GM11168 (cell line): ENCODE data around the gene STRA8.
"Not testable (repeated sequence)": the region's sequence is repeated elsewhere in the genome, so short reads cannot be mapped to it uniquely, and the experiment has no call there.

Source experiments
- in situ Hi-C: fragments of 300-500 bp; cut with MboI; formaldehyde crosslinking; loops from one replicate; pipeline ENCODE4 v1.12.0; 2022; ENCODE audit warnings: low sequenced_read_pairs; ENCODE audit not compliant: unreplicated experiment

Gene STRA8

DNA sequence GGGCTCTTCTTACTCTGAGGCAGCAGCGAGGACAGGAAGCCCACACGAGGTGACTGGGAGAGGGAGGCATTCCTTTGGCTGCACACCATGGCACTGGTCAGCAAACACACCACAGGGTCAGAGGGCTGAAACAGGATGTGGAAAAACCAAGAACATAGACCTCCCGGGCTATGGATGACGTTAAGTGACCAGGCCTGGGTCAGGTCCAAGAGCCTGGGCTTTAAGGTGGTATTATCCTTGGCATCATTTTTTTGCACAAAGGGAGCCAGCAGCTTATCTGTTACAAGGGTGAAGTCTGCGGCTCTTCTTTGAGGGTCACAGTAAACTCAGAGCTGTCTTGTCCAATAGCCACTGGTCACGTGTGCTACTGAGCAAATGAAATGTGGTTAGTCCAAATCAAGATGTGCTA, 29.3 kb upstream of the STRA8 start:
- in situ Hi-C loops: no loop called here

DNA sequence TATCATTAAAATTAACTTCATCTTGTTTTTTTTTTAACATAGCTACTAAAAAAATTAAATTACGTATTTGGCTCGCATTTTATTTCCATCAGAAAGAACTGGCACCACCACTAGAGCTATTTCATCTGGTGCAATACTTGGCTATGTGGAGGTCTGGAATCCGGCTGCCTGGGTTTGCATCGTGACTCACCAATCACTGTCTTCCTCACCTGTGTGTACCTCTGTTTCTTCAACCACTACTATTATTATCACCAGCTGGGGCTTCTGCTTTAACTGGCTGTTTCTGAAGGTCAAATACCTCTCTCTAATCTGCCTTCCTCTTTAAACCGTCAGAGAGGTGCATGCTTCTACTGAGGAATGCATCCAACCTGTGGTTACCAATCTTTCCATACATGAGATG, 28.8 kb upstream of the STRA8 start:
- in situ Hi-C loops: no loop called here

- in situ Hi-C loops: no loop called here
Observed at GRCh38 chr7:135205850-135206249, 27.8 kb upstream of the STRA8 start.

- in situ Hi-C loops: no loop called here
Observed at GRCh38 chr7:135206941-135207391, 26.7 kb upstream of the STRA8 start.

- in situ Hi-C loops: no loop called here
Observed at GRCh38 chr7:135207406-135208101, 26.1 kb upstream of the STRA8 start.

- in situ Hi-C loops: no loop called here
Observed at GRCh38 chr7:135208102-135208793, 25.4 kb upstream of the STRA8 start.

DNA sequence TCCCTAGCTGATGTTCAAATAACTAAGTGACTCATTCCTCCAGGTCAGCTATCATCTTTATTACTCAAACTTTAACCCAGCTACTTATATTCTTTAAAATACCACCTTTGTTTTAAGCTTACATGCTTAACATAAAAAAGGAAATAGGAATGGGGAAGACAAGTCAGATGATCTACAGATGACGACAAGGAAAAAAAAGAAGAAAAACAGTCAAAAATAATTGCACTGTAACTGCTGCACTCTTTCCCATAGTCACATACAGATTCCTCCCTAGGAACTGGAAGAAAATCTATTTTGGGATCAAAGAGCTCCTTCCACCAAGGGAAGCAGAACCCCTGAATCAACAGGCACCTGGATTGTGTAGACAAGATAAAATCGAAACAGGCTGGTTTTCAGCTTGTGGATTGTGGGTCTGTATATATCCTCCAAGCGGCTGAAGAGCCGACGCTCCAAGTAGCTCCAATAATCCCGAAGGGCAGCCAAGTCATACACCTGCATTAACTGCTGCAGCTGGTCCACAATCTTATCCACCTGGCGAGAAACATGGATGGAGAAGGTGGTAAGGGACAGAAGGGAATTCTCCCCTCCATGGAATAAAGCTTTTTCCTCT, 24.3 kb upstream of the STRA8 start:
- in situ Hi-C loops: no loop called here

- in situ Hi-C loops: no loop called here
Observed at GRCh38 chr7:135210888-135211178, 22.8 kb upstream of the STRA8 start.

DNA sequence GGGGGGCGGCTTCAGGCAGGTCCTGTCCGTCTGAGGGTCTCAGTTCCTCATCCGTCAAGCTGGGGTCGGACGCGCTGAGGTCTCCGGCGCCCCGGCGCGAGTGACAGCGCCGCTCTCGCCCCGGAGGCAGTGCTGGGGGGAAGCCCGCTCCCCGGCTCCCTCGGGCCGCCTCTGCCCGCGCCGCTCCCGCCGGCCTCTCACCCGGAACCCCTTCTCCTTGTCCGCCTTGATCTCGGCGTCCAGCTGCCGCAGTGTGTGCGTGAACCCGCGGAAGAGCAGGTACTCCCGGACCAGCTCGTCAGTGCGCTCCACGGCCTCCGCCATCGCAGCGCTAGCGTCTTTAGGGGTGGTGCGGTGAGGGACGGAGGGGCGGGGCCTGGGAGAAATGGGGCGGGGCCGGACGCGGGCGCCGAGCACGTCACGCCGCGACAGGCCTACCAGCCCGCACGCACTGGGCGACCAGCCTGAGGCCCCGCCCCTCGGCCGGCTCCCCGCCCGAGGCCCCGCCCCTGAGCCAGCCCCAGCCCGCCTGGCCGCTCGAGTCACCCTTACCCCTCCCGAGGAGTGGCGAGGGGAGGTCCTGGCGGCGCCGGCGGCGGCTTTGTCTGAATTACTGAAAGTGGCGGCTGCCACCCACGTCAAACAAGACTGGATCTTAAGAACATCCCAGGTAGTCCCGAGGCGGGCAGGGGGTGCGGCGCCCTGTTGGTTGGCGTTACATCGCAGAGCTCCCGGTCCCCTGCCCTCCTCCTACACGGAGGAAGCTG, 22.3 kb upstream of the STRA8 start, which contains the start of gene WDR91:
Gene WDR91 (minus strand): TSS at position 348 of the 767 bp plus-strand sequence. CDS start 24 bp downstream, at position 324.
- in situ Hi-C loops: no loop called here

DNA sequence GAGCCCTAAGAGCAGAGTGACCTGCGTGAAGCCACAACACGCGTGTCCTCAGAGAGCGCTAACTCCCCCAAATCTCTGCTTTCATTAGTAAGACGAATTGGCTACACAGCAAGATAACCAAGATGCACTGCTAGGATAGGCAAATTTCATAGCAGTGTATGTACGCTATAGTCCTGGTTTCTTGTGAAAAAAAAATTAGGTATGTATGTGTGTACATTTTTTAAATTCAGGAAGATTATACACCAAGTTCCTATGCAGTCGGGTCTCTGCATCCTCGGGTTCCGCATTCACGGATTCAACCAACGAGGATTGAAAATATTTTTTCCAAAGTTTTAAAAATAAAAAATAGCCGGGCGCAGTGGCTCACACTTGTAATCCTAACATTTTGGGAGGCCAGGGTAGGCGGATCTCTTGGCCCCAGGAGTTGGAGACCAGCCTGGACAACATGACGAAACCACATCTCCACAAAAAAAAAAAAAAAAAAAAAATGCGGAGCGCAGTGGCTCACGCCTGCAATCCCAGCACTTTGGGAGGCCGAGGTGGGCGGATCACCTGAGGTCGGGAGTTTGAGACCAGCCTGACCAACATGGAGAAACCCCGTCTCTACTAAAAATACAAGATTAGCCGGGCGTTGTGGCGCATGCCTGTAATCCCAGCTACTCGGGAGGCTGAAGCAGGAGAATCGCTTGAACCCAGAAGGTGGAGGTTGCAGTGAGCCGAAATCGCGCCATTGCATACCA, 21.5 kb upstream of the STRA8 start:
- in situ Hi-C loops: not testable (repeated sequence)

GRCh38 chr7:135213831-135214230, 19.8 kb upstream of the STRA8 start:
- in situ Hi-C loops: no loop called here

DNA sequence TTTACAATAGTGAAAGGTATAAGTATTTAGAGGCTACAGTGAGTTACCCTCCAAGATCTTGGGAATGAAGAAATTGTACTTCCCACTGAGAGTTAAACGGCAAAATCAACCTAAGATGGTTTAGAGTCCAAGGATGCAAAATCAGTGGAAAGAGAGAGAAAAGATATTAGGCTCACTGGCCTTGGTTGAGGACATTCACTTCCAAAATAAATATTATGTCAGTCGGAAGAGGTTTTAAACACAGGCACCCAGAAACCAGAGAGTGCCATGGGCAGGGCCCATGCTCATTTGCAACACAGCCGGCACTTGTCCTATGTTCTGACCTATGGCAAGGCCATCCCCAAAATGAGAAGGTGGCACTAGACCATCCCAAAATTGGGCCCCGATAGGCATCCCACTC, 18.5 kb upstream of the STRA8 start:
- in situ Hi-C loops: no loop called here

GRCh38 chr7:135215698-135216097, 17.9 kb upstream of the STRA8 start:
- in situ Hi-C loops: no loop called here

GRCh38 chr7:135217645-135218509, 15.8 kb upstream of the STRA8 start:
- in situ Hi-C loops: no loop called here

DNA sequence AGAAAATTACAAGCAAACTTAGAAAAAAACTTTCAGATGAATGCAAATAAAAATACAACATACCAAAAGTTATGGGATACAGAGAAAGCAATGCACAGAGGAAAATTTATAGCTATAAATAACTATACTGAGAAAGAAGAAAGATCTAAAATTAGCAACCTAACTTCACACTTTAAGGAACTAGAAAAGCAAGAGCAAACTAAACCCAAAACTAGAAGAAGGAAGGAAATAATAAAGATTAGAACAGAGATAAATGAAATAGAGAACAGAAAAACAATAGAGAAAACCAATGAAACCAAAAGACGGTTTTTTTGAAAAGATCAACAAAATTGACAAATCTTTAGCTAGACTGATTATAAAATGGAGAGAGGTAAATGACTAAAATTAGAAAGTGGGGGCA, 9.6 kb upstream of the STRA8 start:
- in situ Hi-C loops: no loop called here

- in situ Hi-C loops: no loop called here
Observed at GRCh38 chr7:135231686-135232085, 2.0 kb upstream of the STRA8 start.

GRCh38 chr7:135232087-135232486, 1.6 kb upstream of the STRA8 start:
- in situ Hi-C loops: no loop called here

GRCh38 chr7:135232720-135233119, 918 bp upstream of the STRA8 start:
- in situ Hi-C loops: no loop called here

GRCh38 chr7:135234095-135234494, 457 bp downstream of the STRA8 start:
- in situ Hi-C loops: not testable (repeated sequence)
